H9 (cell line): Measurements from ENCODE around the gene MBD5. TPM values are rescaled to one million over a fixed set of nuclear protein-coding genes. Genes with fewer than 3 reads are reported as not detected.
A peak's percentile ranks its signal among the peaks of the same experiment; 100 is the strongest.

Source experiments
- DNase-seq: peaks from one replicate; pipeline ENCODE4 v3.0.0-alpha.2; 2017
- H2AFZ ChIP-seq: one replicate; pipeline ENCODE4 v1.6.1; 2013; ENCODE audit warnings: mild to moderate bottlenecking, low read length, control low read depth, moderate library complexity
- H2AK5ac ChIP-seq: 2 replicates; pipeline ENCODE4 v1.6.1; 2013; ENCODE audit warnings: low read length, control low read depth, mixed read lengths; ENCODE audit not compliant: insufficient read length
- H2BK120ac ChIP-seq: one replicate; pipeline ENCODE4 v1.6.1; 2013; ENCODE audit warnings: low read depth, mild to moderate bottlenecking, low read length, control low read depth, inconsistent platforms; ENCODE audit not compliant: poor library complexity, severe bottlenecking
- H2BK12ac ChIP-seq: 2 replicates; pipeline ENCODE4 v1.6.1; 2013; ENCODE audit warnings: low read length, control low read depth, mixed read lengths, low read depth; ENCODE audit not compliant: insufficient read length
- H2BK15ac ChIP-seq: 2 replicates; pipeline ENCODE4 v1.6.1; 2013; ENCODE audit warnings: low read depth, low read length, control low read depth
- H2BK20ac ChIP-seq: one replicate; pipeline ENCODE4 v1.6.1; 2013; ENCODE audit warnings: low read depth, mild to moderate bottlenecking, low read length, control low read depth, inconsistent platforms; ENCODE audit not compliant: poor library complexity, severe bottlenecking
- H2BK5ac ChIP-seq: 2 replicates; pipeline ENCODE4 v1.6.1; 2013; ENCODE audit warnings: low read length, control low read depth, mixed read lengths; ENCODE audit not compliant: insufficient read length
- H3K14ac ChIP-seq: 2 replicates; pipeline ENCODE4 v1.6.1; 2013; ENCODE audit warnings: low read length, control low read depth; ENCODE audit not compliant: insufficient read depth
- H3K18ac ChIP-seq: 2 replicates; pipeline ENCODE4 v1.6.1; 2013; ENCODE audit warnings: low read depth, mild to moderate bottlenecking, mixed read lengths, low read length, control low read depth; ENCODE audit not compliant: insufficient read length
- H3K23ac ChIP-seq: 2 replicates; pipeline ENCODE4 v1.6.1; 2013; ENCODE audit warnings: low read length, control low read depth, mixed read lengths, low read depth; ENCODE audit not compliant: insufficient read length
- H3K23me2 ChIP-seq: 2 replicates; pipeline ENCODE4 v1.6.1; 2013; ENCODE audit warnings: low read depth, mild to moderate bottlenecking, mixed read lengths, low read length, control low read depth; ENCODE audit not compliant: insufficient read length, poor library complexity, severe bottlenecking
- H3K27ac ChIP-seq: 2 replicates; pipeline ENCODE4 v1.5.1; 2013; ENCODE audit warnings: low read length, control low read depth, mixed read lengths, low read depth; ENCODE audit not compliant: insufficient read length
- H3K27me3 ChIP-seq: 2 replicates; pipeline ENCODE4 v1.6.1; 2013; ENCODE audit warnings: low read length, control low read depth, inconsistent platforms; ENCODE audit not compliant: insufficient read depth
- H3K4ac ChIP-seq: 2 replicates; pipeline ENCODE4 v1.6.1; 2013; ENCODE audit warnings: low read depth, mild to moderate bottlenecking, control low read depth, inconsistent platforms, low read length, moderate library complexity
- H3K4me1 ChIP-seq: 2 replicates; pipeline ENCODE4 v1.6.1; 2013; ENCODE audit warnings: low read length, control low read depth, inconsistent platforms; ENCODE audit not compliant: insufficient read depth
- H3K4me2 ChIP-seq: 2 replicates; pipeline ENCODE4 v1.6.1; 2013; ENCODE audit warnings: low read length, control low read depth, mixed read lengths; ENCODE audit not compliant: insufficient read length, insufficient read depth
- H3K56ac ChIP-seq: 2 replicates; pipeline ENCODE4 v1.6.1; 2013; ENCODE audit warnings: low read depth, mild to moderate bottlenecking, mixed read lengths, low read length, control low read depth; ENCODE audit not compliant: insufficient read length
- H3K79me1 ChIP-seq: 2 replicates; pipeline ENCODE4 v1.6.1; 2013; ENCODE audit warnings: low read depth, mild to moderate bottlenecking, moderate library complexity, low read length, control low read depth, inconsistent platforms; ENCODE audit not compliant: insufficient read depth, poor library complexity, severe bottlenecking
- H3K79me2 ChIP-seq: 2 replicates; pipeline ENCODE4 v1.6.1; 2013; ENCODE audit warnings: low read length, control low read depth, inconsistent platforms; ENCODE audit not compliant: insufficient read depth
- H3K9ac ChIP-seq: 2 replicates; pipeline ENCODE4 v1.6.1; 2013; ENCODE audit warnings: low read length, control low read depth, mixed read lengths; ENCODE audit not compliant: insufficient read length; ENCODE audit errors: extremely low read depth
- H3K9me3 ChIP-seq: one replicate; pipeline ENCODE4 v1.6.1; 2013; ENCODE audit warnings: low read depth, low read length, inconsistent platforms; ENCODE audit not compliant: control insufficient read depth
- H3T11ph ChIP-seq: one replicate; pipeline ENCODE4 v1.6.1; 2013; ENCODE audit warnings: mild to moderate bottlenecking, low read length, control low read depth, inconsistent platforms
- H4K20me1 ChIP-seq: one replicate; pipeline ENCODE4 v1.6.1; 2013; ENCODE audit not compliant: control insufficient read depth, insufficient read length, insufficient read depth
- H4K5ac ChIP-seq: 2 replicates; pipeline ENCODE4 v1.6.1; 2013; ENCODE audit warnings: low read depth, mild to moderate bottlenecking, mixed read lengths, low read length, control low read depth; ENCODE audit not compliant: insufficient read length
- H4K8ac ChIP-seq: replicated peaks from 2 replicates; pipeline ENCODE4 v1.6.1; 2013; ENCODE audit warnings: low read length, control low read depth, mixed read lengths, low read depth; ENCODE audit not compliant: insufficient read length
- H4K91ac ChIP-seq: 2 replicates; pipeline ENCODE4 v1.6.1; 2013; ENCODE audit warnings: low read depth, mild to moderate bottlenecking, moderate library complexity, mixed read lengths, low read length, control low read depth; ENCODE audit not compliant: insufficient read length
- H3K27ac Mint-ChIP-seq, 3 experiments: 2 replicates in 2 of 3; 3 replicates in 1 of 3; pipeline ENCODE4 v1.8.0; 2020 to 2021; ENCODE audit warnings: mixed read lengths in 3 of 3, mild to moderate bottlenecking in 1 of 3, moderate library complexity in 1 of 3
- H3K27me3 Mint-ChIP-seq: 2 replicates; pipeline ENCODE4 v1.8.0; 2021; ENCODE audit warnings: low read depth, mild to moderate bottlenecking, moderate library complexity, mixed read lengths
- H3K36me3 Mint-ChIP-seq, 3 experiments: 2 replicates in 2 of 3; 3 replicates in 1 of 3; pipeline ENCODE4 v1.8.0; 2020 to 2021; ENCODE audit warnings: low read depth in 3 of 3, mixed read lengths in 3 of 3; ENCODE audit not compliant: insufficient read depth in 1 of 3
- H3K4me1 Mint-ChIP-seq, 2 experiments: 2 replicates each; pipeline ENCODE4 v1.8.0; 2020; ENCODE audit warnings: mixed read lengths in 2 of 2
- H3K4me3 Mint-ChIP-seq, 2 experiments: 2 replicates in 1 of 2; 3 replicates in 1 of 2; pipeline ENCODE4 v1.8.0; 2020 to 2021; ENCODE audit warnings: mild to moderate bottlenecking in 2 of 2, mixed read lengths in 2 of 2, moderate library complexity in 1 of 2
- H3K9me3 Mint-ChIP-seq, 2 experiments: 2 replicates in 1 of 2; 3 replicates in 1 of 2; pipeline ENCODE4 v1.8.0; 2020; ENCODE audit warnings: mild to moderate bottlenecking in 2 of 2, mixed read lengths in 2 of 2, moderate library complexity in 1 of 2
- CTCF ChIP-seq: fragments of 200-600 bp; sonication (generic); conservative IDR thresholded peaks from 3 replicates; pipeline ENCODE4 v1.8.0; 2021; ENCODE audit warnings: antibody characterized with exemption, mild to moderate bottlenecking
- WGBS: extraction: QIAGEN DNeasy Blood & Tissue Kit; methylation state at CpG from one replicate; pipeline ENCODE4 v1.1.7; 2013; ENCODE audit warnings: missing lambda C conversion rate, low lambda C conversion rate, mixed read lengths; ENCODE audit not compliant: insufficient read length; ENCODE audit errors: extremely low coverage; 5-methylcytosine and 5-hydroxymethylcytosine counted together
- total RNA-seq: library from RNA; stranded (reverse); gene quantifications from 2 replicates; pipeline ENCODE4 v1.2.1, GENCODE V29; 2021

The MBD5 gene
- total RNA-seq, 1 experiment from 2014 or later: 23.1 TPM

- H3K4me1 Mint-ChIP-seq: peaks cover 7% of the 10 kb centered on the region in 2 experiments
- H2BK12ac ChIP-seq: no peak overlapping the region
- H4K8ac ChIP-seq: no peak overlapping the region
- H4K20me1 ChIP-seq: no peaks in the 10 kb centered on the region
- H3K23me2 ChIP-seq: no peaks in the 10 kb centered on the region
- no peaks in the 10 kb centered on the region for H3K9me3 ChIP-seq
- no peak overlapping the region for H3K4ac ChIP-seq
- no peaks in the 10 kb centered on the region for H3K27me3 Mint-ChIP-seq
- H3K4me1 ChIP-seq: peaks cover 5% of the 10 kb centered on the region
- no peak overlapping the region for H3K23ac ChIP-seq
- no peak overlapping the region for H3K27ac ChIP-seq
- H3K9ac ChIP-seq: no peak overlapping the region
- no peak for DNase-seq
- no peak overlapping the region for H3K4me2 ChIP-seq
- no peak overlapping the region for H4K91ac ChIP-seq
- no peaks in the 10 kb centered on the region for H3K79me2 ChIP-seq
- H4K5ac ChIP-seq: no peak overlapping the region
- no peak overlapping the region for H3T11ph ChIP-seq
- no peak overlapping the region for H2BK120ac ChIP-seq
- WGBS: no CpG with 5 or more reads among the region's 1 CpG
- no peak overlapping the region for H3K18ac ChIP-seq
- H3K36me3 Mint-ChIP-seq: no peaks in the 10 kb centered on the region
- no peak for TF ChIP-seq CTCF
- no peaks in the 10 kb centered on the region for H3K27me3 ChIP-seq
- H2BK5ac ChIP-seq: no peak overlapping the region
- no peak overlapping the region for H2AK5ac ChIP-seq
- no peak overlapping the region for H3K4me3 Mint-ChIP-seq
- peaks cover 2% of the 10 kb centered on the region for H3K79me1 ChIP-seq
- H2AFZ ChIP-seq: no peak overlapping the region
- no peak overlapping the region for H3K14ac ChIP-seq
- H3K9me3 Mint-ChIP-seq: no peaks in the 10 kb centered on the region
- H2BK20ac ChIP-seq: no peak overlapping the region
- peak overlapping the region in 2 of 3 experiments; percentile 5 to 14; a peak in 1 of 7 replicates for H3K27ac Mint-ChIP-seq
- no peak overlapping the region for H3K56ac ChIP-seq
- no peak overlapping the region for H2BK15ac ChIP-seq
Observed at GRCh38 chr2:148102641-148103040, 81.8 kb downstream of the MBD5 start.
